GM21529 (cell line): Measurements from ENCODE around the gene FBLN2.
"Not testable (repeated sequence)": the region's sequence is repeated elsewhere in the genome, so short reads cannot be mapped to it uniquely, and the experiment has no call there.

ENCODE experiments used
- ATAC-seq: cut with Tn5 transposase; IDR thresholded peaks from one replicate; pipeline ENCODE4 v1.9.1; 2021; ENCODE audit not compliant: unreplicated experiment

FBLN2 gene

DNA sequence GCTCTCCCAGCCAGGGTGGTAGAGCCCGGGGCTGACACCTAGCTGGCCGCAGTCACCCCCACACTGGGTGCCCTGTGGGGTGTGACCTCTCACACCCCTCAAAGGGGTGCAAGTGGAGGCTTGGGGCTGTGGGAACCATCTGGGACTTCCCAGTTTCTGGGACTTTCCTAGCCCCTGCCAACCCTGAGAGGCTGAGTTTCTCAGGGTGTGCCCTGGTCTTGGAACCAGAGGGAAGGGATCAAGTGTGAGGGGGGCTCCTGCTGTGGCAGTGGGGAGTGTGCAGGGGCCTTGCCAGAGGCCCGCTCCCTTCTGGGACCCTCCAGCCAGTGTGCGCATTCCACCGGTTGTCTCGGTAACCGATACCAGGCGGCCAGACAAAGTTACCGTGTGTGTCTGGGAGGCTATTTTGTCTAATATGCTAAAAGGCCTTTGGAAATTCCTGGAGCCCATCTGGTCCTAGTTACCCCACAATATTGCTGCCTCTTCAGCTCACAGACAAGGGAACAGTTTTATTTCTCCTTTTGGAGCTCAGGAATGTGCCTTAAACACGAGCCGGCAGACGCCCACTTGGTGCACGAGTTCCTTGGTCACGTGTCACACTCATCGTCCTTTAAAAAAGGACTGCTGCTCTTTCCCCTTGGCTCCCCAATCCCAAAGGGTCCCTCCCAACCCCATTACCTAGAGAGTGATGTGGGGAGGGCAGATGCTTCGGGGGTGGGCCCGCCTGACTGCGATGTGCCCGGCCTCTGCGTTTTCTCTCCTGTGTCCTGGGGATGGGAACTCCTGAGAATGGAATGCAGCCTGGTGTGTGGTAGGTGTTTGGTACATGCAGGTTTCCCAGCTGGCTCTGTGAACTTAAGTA, 35.6 kb upstream of the FBLN2 start:
- no peak for ATAC-seq

DNA sequence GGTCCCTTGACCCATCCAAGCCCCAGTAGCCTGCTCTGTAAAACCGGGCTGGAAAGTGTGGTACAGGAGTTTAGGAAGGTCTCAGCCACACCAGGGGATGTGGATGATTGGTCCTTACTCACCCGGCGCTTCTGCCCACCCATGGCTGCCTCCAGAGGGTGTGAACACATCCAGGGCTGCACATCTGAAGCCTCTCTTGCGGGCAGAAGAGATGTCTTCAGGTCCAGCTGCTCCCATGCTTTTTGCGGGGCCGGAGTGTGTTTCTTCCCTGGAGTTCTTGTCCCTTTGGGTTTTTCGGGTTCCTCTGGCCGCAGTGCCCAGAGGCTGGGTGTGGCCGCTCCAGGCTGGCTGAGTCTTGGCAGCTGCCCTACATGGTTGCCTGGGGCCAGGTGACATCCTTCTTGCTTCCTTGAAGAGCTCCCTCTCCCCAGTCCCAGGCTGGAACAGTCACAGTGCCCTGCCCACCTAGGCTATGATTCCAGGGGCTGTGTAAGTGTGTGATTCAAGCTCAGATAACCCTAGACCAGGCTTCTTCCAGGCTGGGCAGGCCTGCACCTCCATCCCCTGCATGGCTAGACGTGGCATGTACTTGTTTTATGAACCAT, 34.9 kb upstream of the FBLN2 start:
- ATAC-seq = no peak

DNA sequence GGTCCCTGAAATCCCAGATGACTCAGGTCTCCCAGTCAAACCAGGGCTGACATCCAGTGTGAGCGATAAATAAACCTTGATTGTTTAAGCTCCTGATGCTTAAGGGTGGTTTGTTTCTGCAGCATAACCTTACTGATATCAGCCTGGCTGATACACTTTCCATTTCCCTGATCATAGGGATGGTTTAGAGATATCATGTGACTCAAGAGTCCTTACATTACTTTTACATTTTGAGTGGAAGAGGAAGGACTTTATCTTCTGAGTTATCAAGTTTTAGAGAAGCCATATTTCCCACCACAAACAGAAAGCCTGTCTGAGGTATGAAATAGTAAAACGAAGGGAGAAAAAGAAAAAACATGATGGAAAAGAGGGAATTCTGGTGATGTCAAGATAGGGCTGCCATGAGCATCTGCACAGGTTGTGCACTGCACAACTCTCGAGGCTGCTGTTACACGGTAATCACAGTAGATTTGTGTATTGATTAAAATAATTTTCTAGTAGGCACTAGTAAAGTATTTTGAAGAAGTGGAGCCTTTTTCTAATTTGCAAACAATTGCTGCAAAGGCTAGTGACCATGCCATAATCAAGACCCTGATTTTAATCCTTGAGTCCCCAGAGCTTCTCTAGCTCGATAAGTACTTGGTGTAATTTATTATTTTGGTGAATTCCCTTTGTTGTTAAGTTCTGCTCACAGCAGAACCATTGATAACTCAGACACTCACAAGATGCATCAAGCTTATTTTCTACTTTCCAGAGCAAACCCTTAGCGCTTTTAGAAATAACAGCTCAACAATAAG, 34.1 kb upstream of the FBLN2 start:
- ATAC-seq = no peak

DNA sequence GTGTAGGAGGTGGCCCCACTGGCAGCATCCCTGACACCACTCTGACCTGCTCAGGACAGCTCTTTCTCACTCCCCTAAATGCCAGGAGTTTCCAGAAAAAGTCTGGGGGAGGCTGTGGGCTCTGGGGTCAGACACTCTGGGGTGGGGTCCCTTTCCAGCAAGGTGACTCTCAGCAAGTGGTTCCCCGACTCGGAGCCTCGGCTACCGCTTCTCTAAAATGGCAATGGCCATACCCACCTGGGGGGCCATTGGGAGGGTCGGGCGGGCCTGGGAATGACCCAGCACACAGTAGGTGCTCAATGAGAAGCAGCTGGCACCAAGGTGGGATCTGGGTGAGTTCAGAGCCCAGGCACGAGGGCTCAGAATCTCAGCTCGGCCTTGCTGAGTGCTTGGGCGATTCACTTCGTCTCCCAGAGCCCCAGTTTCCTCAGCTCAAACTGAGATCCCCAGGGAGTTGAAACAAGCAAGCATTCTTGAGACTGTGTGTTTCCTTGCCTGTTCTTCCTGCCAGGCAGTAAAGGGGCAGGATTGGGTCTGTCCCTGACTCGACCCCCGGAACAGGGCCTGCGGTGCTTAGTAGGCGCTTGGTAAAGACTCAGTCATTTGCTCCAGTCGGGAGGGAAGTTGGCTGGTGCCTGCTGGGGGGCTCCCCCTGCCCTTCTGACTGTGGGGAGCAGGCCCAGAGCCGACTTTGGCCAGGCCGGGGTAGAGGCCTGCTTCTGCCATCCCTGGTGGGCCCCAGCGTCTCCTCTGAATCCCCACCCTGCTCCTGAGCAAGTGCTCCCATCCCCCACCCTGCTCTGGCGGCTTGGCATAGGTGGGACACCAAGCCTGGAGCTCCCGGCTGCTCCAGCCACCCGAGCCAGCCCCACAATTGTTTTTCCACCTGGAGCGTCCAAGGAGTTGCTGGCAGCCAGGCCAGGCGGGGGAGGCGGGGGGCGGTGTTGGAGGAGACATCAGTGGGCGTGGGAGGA, 32.9 kb upstream of the FBLN2 start:
- ATAC-seq = no peak

DNA sequence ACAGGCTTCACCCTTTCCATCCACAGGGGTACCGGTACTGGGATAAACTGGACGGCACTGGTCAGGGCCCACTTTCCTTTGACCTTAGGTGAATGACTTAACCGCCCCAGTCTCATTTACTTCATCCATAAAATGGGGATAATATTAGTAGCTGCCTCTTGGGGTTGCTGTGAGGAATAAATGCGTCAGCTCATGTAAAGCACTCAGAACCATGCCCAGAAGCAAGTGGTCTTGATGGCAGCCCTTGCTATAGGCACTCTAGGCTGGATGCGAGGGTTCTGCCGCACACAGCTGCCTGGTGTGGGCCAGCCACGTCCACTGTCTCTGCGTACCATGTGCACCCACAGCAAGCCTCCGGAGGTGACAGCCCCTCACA, 32.2 kb upstream of the FBLN2 start:
- no peak for ATAC-seq

DNA sequence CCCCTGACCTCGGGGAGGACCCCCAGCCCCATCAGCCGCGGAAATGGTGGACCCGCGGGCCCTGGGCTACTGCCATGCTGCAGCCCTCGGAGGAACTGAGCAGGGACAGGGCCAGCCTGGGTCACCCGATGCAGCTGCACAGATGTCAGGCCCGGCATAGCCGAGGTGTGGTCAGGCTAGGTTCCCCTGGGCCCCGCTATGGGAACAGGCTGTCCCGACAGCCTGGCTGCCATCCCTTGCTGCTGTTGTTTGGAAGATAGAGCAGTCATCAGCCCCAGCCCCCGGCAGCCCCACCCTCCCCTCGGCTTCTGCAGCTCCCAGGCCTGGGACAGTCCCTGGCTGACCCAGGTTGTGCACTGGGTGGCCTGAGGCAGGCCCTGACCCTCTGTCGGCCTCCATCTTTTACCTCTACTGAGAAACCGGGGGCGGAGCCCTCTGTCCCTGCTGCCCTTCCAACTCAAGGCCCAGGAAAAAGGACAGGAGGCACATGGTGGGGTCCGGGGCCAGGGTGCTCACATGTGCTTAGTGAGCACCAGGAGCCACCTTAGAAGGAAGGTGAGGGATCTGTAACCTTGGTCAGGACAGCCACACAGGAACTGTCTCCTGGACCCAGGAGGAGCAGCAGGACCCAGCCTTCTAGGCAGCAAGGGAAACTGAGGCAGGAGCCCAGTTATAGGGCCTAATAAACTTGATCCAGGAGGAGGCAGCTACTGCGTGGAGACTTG, 31.5 kb upstream of the FBLN2 start:
- no peak for ATAC-seq

DNA sequence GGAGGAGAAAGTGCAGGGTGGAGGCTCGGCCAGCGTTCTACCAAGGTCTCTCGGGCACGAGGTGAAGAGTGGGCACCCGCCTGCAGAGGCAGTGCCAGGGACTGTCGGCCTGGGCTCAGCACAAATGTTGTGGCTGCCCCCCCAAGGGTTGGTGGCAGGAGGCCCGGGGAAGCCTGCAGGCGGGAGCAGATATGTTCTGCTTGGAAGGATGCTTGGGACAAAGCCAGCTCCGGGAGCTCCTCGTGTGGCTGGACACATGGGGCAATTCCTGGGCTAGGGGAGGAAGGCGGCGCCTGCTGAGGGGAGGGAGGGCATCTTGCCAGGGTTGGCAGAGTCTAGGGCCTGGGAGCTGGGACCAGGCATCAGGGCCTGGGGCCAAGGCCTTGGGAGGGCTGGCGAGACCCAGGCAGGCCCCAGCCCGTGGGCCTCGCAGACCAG, 30.4 kb upstream of the FBLN2 start:
- ATAC-seq = no peak

DNA sequence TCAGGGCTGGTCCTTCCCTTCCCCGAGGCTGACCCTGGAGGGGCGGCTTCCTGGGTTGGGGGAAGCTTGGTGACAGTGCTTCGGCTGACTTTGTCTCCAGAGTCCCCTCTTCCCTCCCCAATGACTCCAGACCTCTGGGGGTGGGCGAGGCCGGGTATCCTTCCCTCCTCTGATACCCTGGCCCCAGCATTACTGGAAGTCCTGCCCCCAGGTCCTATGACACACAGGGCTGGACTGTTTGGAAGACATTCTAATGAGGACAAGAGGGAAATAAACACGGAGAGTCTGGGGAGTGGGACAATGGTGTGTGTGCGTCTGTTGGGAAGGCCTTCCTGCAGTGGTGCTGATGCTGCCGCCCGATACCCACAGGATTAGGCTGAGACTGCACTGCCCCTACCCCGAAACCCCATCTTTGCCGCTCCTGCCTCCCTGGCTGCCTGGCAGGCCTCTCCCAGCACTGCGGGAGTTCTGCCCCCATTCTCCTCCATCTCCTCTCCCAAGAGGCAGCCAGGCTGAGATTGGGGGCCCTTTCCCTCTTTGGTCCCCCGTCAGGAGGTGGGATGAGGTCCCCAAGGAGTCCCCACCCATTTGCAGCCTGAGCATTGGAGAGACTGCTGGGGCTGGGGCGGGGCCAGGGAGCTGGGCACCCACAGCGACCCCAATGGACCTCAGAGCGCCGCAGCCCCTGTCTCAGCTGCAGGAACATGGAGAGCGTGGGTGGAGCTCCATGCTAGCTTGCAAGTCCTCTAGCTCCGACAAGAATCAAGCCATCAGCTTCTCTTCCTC, 29.7 kb upstream of the FBLN2 start:
- ATAC-seq = no peak

DNA sequence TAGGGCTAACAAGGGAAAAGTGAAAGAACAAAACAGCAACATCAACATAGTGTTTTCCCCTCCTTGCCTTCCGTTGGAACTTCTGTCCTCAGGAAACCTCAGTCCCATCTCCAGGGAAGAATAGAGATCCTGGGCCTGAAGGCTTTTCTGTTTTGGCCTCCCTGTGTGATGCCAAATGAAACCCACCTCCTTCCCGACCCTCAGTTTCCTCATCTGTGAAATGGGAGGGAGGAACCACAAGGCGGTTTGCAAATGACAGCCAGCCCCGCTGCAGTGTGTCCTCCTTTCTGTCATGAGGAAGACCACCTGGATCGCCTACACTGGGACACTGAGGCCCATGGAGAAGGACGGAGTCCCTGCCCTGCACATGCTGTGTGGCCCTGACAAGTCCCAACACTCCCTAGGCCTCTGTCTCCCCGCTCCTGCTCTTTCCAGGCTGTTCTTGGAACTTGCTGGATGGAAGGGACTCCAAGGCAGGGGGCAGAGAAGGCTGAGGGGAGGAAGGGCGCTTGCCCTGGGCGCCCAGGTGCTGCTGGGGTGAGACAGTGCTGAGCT, 28.5 kb upstream of the FBLN2 start:
- ATAC-seq = no peak

DNA sequence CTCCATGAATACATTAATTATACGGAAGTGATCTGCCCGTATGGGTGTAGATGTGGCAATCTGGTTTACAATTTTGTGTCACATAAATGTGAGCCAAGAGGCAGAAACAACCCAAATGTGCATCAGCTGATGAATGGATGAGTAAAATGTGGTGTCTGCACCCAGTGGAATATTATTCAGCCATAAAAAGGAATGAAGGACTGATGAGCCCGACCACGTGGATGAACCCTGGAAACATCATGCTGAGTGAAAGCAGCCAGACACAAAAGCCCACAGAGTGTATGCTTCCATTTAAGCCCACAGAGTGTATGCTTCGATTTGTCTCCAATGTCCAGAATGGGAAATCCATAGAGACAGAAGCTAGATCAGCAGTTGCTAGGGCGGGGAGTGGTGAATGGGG, 27.6 kb upstream of the FBLN2 start:
- no peak for ATAC-seq

DNA sequence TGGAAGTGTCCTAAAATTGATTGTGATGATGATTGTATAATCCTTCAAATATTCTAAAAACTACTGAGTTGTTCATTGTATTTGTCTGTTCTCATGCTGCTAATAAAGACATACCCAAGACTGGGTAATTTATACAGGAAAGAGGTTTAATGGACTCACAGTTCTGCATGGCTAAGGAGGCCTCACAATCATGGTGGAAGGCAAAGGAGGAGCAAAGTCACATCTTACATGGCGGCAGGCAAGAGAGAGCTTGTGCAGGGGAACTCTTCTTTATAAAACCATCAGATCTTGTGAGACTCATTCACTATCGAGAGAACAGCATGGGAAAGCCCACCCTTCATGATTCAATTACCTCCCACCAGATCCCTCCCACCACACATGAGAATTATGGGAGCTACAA, 27.2 kb upstream of the FBLN2 start:
- ATAC-seq = not testable (repeated sequence)

DNA sequence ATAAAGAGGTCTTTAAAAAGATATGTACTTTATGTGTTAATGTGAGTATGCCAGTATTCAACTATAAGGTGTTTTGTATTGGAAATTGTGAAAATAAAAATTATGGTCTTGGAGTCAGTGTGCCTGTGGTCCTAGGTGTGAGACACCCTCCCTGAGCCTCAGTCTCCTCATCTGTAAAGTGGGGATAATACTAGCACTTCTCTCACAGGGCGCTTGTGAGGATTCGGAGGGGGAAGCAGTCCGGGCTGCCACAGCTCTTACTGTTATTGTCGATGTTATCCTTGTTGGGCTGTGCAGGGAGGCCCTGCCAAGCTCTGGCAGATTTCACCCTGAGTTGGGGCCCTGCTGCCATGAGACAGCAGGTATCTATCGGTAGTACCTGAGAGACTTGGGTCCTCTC, 26.7 kb upstream of the FBLN2 start:
- no peak for ATAC-seq

DNA sequence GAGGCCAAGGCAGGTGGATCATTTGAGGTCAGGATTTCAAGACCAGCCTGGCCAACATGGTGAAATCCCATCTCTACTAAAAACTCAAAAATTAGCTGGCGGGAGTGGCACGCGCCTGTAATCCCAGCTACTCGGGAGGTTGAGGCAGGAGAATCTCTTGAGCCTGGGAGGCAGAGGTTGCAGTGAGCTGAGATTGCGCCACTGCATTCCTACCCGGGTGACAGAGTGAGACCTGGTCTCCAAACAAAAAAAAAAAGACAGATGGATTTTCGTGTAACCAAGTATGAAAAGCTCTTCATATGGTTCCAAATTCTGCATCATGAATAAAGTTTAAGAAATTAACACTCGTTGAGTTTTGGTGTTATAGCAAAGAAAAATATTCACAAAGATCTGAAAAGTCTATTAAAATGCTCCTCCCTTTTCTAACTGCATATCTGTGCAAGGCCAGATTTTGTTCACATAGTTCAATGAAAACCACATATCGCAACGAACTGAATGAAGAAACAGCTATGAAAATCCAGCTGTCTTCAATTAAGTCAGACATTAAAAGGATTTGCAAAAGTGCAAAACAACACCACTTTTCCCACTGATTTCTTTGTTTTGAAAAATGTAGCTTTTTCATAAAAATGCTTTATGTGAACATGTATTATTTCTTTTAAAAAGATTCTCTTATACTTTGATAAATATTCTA, 23.8 kb upstream of the FBLN2 start:
- ATAC-seq = no peak

DNA sequence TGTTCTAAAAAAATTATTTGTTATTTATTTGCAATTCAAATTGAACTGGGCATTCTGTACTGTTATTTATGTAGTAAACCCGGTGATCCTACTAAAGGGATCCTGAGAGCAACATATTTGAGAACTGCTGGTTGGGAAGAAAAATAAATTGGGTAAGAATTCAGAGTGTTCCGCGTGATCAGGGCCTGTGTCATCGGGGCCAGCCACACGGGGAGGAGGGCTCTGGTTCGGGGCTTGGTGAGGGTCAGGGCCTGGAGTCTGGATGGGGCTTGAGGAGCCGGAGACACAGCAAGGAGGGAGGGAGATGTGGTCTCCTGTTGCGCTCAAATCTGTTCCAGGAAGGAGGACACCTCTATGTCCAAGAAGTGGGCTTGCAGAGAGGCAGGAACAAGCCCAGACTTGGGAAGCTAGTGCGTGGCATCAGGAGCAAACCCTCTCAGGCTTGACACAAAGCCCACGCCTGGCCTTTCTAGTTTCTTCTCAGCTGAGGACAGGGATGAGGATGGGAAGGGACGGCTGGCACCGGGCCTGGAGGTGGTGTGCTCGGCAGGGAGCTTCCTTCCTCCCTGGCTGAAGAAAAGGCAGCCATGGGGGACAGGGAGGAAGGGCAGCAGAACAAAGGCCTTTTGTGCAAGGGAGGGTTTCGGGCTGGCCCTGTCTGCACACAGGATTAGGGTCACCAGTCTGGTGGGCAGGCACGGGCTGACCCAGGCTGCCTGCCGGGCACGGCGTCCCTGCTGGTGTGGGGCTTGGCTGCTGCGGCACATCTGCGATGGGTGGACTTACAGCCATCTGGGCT, 22.9 kb upstream of the FBLN2 start:
- no peak for ATAC-seq

DNA sequence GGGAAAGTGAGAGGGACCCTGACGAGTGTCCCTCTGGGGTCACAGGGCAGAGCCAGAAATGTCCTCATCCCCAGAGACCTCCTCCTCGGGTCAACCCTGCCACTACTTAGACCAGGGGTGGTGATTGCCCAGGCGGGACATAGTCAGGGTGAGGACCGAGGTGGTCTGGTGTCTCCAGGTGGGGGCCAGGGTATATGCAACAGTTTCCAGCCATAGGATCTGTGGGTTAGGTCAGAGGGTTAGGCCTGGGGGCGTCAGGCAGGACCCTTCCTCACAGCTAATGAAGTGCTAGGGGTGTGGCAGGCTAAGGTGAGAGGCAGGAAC, 22.3 kb upstream of the FBLN2 start:
- ATAC-seq = no peak

DNA sequence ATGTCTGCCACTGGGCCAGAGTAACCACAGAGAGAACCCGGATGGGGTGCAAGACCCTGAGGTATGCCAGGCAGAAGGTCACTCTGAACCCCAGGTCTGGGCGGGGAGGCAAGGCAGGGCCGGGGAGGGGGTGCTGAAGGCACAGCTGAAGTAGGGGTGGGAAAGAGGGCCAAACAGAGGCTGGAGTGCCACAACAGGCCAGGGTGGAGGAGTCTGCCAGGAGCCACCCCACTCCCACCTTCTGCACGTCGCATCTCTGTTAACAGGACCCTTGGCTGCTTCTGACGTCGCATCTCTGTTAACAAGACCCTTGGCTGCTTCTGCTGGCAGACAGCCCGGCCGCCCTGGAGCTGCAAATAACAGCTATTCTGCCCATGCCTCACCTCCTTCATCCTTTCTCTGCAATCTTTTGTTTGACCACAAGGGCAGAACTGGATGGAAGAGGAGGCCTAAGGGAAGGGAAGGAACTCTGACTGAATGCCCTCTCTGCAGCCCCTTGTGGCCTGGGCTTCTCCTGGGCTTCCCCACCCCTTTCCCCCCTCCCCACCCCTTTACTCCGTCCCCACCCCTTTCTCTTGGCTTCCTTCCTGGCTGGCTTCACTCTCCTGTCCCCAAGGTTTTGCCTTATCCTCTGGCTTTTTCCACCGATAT, 20.6 kb upstream of the FBLN2 start:
- ATAC-seq = no peak
